GM18868 (cell line): ENCODE results near the gene GNPDA1.
A peak's percentile ranks its signal among the peaks of the same experiment; 100 is the strongest.

Experiments
- ATAC-seq: cut with Tn5 transposase; IDR thresholded peaks from one replicate; pipeline ENCODE4 v1.9.1; 2021; ENCODE audit warnings: mild to moderate bottlenecking, moderate library complexity; ENCODE audit not compliant: unreplicated experiment

The GNPDA1 gene

DNA sequence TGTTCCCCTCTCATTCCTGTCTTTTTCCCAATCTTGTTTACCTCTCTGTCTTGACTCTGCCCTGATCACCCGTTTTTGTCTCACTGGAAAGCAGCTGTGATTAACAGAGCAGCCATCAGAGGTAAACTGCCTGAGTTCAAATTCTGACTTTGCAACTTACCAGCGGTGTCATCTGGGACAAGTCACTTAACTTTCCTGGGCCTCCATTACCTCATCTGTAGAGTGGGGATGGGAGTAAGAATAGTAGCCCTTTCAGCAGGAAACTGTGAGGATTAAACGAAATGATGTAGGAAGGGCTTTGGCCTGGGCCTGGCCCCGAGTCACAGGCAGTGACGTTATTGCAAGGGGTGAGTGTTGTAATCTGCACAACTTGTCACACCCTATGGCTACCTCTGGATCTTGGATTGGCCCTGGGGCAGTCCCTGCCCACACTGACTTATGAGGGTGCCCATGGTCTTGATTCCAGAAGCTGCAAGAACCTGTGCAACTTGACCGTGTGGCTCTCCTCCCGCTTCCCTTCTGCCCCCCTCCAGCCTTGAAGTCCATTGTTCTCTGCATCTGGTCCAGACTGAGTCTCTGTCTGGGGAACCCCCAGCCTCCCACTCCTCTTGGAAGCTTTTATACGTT lies 54.2 kb downstream of the GNPDA1 start:
- ATAC-seq: no peak

DNA sequence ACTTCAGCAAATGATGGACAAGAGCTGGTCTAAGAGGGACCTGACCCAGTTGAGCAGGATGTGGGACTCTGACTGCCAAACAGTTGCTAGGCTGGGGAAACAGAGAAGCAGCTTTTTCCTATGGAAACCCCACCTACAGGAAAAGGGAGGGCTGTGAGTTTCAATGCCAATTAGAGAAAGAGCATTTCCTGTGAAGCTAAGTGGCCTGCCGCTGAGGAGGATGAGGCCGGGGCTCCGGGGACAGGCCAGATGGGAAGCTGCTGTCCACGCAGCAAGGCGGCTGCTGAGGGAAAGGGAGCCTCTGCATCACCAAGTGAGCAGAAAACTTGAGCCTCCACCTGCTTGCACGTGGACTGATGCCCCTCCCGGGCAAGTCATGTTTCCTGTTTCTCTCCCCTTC lies 54.7 kb downstream of the GNPDA1 start, which contains the start of gene PCDH12:
PCDH12 (minus strand) TSS at position 90 of the 400 bp plus-strand sequence. CDS start 351 bp downstream, outside the sequence.
- no peak for ATAC-seq

DNA sequence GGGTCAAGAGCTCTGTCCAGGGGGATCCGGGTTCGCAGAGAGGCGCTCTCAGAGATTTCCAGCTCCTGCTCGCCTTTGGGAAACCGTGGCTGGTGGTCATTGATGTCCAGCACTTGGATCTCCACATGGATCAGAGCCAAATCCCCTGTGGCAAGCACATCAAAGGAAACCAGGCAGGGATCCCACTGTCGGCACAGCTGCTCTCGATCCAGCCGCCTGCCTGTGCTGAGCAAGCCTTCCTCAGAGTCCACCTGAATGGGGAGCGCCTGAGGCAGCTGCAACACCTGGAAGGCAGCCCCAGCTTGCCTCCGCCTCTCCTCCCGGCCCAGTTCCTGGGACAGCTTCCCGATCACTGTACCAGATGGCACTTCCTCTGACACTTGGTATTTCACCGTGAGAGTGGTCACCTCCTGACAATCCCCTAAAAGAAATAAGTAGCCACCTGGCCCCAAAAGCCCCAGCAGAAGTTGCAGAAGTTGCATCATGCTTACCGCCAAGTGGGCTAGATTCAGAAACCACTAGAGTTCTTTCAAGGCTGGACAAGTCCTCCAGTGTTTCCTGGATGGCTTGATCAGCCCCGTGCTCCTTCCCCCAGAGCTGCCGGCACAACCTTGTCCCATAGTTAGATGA lies 55.3 kb downstream of the GNPDA1 start:
- no peak for ATAC-seq

DNA sequence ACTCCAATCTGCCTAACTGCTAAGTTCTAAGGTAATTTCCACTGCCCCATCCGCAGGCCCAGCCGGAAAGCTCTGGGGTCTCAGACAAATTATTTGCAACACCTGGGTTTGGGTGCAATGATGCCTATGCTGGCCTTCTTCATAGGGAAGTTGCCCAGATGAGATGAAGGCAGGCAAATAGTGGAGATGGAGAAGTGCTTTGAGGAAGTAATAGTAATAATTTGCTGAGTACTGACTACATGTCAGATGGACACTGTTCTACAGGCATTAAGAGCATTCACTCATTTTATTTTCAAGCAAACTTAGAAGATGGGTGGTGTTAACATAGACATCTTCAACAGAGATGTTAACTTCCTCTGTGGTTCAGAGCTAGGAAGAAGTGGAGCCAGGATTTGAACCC lies 58.6 kb downstream of the GNPDA1 start:
- ATAC-seq: no peak

DNA sequence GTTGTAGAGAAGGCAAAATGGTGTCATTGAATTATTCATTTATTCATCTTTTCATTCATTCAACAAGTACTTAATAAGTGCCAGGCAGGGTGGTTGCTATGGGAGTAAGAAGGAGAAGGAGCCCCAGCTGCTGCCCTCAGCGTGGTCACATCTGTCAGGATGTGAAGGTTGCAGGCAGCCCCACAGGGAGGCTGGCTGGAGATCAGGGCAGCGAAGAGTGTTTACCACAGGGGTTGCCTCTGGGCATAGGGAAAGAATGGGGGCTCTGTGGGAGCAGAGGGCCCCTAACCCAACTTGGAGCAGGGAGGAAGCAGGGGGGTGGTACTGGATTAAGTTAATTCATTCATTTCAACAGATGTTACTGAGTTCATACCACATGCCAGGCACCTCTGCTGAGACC lies 60.8 kb downstream of the GNPDA1 start:
- no peak for ATAC-seq

DNA sequence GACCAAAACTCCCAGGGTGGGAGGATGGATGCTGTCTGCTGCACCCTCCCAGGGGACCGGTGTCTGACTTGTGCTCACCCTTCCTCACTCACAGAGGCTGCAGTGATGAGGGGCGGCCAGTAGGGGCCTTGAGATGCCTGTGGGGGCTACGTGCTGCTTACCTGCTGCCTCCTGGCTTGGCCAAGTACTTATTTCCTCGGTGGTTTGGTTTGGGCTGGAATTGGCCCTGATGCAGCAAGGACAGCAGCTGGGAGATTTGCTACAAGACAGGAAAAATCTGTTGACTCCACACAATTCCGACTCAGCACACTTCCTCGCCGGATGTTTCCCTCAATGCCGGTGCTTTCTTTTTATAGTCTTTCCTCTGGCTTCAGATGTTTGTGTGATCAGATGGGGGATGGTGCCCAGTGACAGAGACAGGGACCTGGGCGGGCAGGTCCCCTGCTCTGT lies 61.5 kb downstream of the GNPDA1 start:
- peak; percentile 91 for ATAC-seq
